Measurements from ENCODE around the gene LGMN. TPM values are rescaled to one million over a fixed set of nuclear protein-coding genes. Genes with fewer than 3 reads are reported as not detected.

The LGMN gene
- polyA plus RNA-seq, 1 donor from 2014 or later = 48.0 TPM

- no peak overlapping the region for H3K9ac ChIP-seq (ENCODE audit: low read length)
- no peaks in the 10 kb centered on the region for H3K9me2 ChIP-seq (ENCODE audit: insufficient read depth, low read length)
- no peaks in the 10 kb centered on the region for H3K79me2 ChIP-seq (replicated peaks; ENCODE audit: insufficient read depth, low read length)
- H2AFZ ChIP-seq (ENCODE audit: low read depth, low read length) = no peak overlapping the region
- no peaks in the 10 kb centered on the region for H4K20me1 ChIP-seq (ENCODE audit: insufficient read depth)
- no peaks in the 10 kb centered on the region for H3F3A ChIP-seq (ENCODE audit: insufficient read depth, low read length, poor library complexity, severe bottlenecking)
- no peak overlapping the region for H3K27ac ChIP-seq (ENCODE audit: low read length)
- no peaks in the 10 kb centered on the region for H3K36me3 ChIP-seq (ENCODE audit: insufficient read depth, low read length)
- H3K4me2 ChIP-seq (ENCODE audit: low read length) = no peak overlapping the region
- H3K4me3 ChIP-seq (ENCODE audit: low read length) = no peak overlapping the region
- TF ChIP-seq REST (IDR thresholded peaks at IDR 0.05; ENCODE audit: borderline replicate concordance) (no peak), TAF1 (IDR thresholded peaks at IDR 0.05; ENCODE audit: low read depth) (no peak), SMC3 (conservative IDR thresholded peaks at IDR 0.05; ENCODE audit: poor library complexity) (no peak), EP300 (conservative IDR thresholded peaks at IDR 0.05; ENCODE audit: poor library complexity, severe bottlenecking) (no peak)
- no peaks in the 10 kb centered on the region for H3K27me3 ChIP-seq (ENCODE audit: insufficient read depth, low read depth, low read length)
- no peaks in the 10 kb centered on the region for H3K9me3 ChIP-seq (ENCODE audit: low read length)
Measured at GRCh38 chr14:92663049-92663448, 85.4 kb downstream of the LGMN start.

GRCh38 chr14:92660571-92660970, 87.9 kb downstream of the LGMN start:
- Histone ChIP-seq H3K4me3 (ENCODE audit: low read length) (no peak overlapping the region), H3K36me3 (ENCODE audit: insufficient read depth, low read length) (no peaks in the 10 kb centered on the region), H3K9me3 (ENCODE audit: low read length) (no peaks in the 10 kb centered on the region), H2AFZ (ENCODE audit: low read depth, low read length) (peak overlapping the region; percentile 21), H3K27me3 (ENCODE audit: insufficient read depth, low read depth, low read length) (no peaks in the 10 kb centered on the region), H3K4me2 (ENCODE audit: low read length) (no peak overlapping the region), H3F3A (ENCODE audit: insufficient read depth, low read length, poor library complexity, severe bottlenecking) (no peaks in the 10 kb centered on the region), H3K79me2 (replicated peaks; ENCODE audit: insufficient read depth, low read length) (no peaks in the 10 kb centered on the region), H4K20me1 (ENCODE audit: insufficient read depth) (no peaks in the 10 kb centered on the region), H3K27ac (ENCODE audit: low read length) (no peak overlapping the region), H3K9me2 (ENCODE audit: insufficient read depth, low read length) (no peaks in the 10 kb centered on the region), H3K9ac (ENCODE audit: low read length) (no peak overlapping the region)
- TF ChIP-seq MXI1 (conservative IDR thresholded peaks at IDR 0.05; ENCODE audit: poor library complexity, severe bottlenecking) (no peak), TAF1 (IDR thresholded peaks at IDR 0.05; ENCODE audit: low read depth) (no peak), REST (IDR thresholded peaks at IDR 0.05; ENCODE audit: borderline replicate concordance) (no peak), RAD21 (conservative IDR thresholded peaks at IDR 0.05) (no peak), POLR2AphosphoS5 (IDR thresholded peaks at IDR 0.05) (no peak), EP300 (conservative IDR thresholded peaks at IDR 0.05; ENCODE audit: poor library complexity, severe bottlenecking) (no peak), CTCF (IDR thresholded peaks at IDR 0.05; ENCODE audit: poor library complexity, severe bottlenecking) (no peak), EZH2 (IDR thresholded peaks at IDR 0.05; ENCODE audit: borderline replicate concordance, insufficient read depth, low read length, poor library complexity, severe bottlenecking) (no peak), SMC3 (conservative IDR thresholded peaks at IDR 0.05; ENCODE audit: poor library complexity) (no peak)

All from neural cell (in vitro differentiated cells).